ENCODE measurements around the gene GPR146. TPM values are rescaled to one million over a fixed set of nuclear protein-coding genes. Genes with fewer than 3 reads are reported as not detected.
A peak's percentile ranks its signal among the peaks of the same experiment; 100 is the strongest.

The GPR146 gene
- total RNA-seq, 2 donors from 2014 or later = 0.66 to 0.75 TPM

GRCh38 chr7:1090236-1090635 lies 45.9 kb downstream of the GPR146 start:
- no peaks in the 10 kb centered on the region for H3K27me3 ChIP-seq (ENCODE audit: control insufficient read depth, insufficient read depth, low read length, poor library complexity, severe bottlenecking)
- H3K36me3 Mint-ChIP-seq (ENCODE audit: low read depth) = peaks cover 3% of the 10 kb centered on the region
- no peaks in the 10 kb centered on the region for H3K36me3 ChIP-seq (ENCODE audit: control insufficient read depth, insufficient read depth, low read length)
- peaks cover 4% of the 10 kb centered on the region for H3K4me1 ChIP-seq (ENCODE audit: control insufficient read depth, insufficient read depth, low read length)
- no peaks in the 10 kb centered on the region for H3K9me3 Mint-ChIP-seq
- H3K9ac ChIP-seq (ENCODE audit: extremely low read depth, low read length, poor library complexity, severe bottlenecking) = no peak overlapping the region
- H3K9me3 ChIP-seq (ENCODE audit: control insufficient read depth, low read length) = no peaks in the 10 kb centered on the region
- peaks cover 21% of the 10 kb centered on the region for H3K4me1 Mint-ChIP-seq
- WGBS, 2 experiments (ENCODE audit: insufficient coverage in 1 of 2, insufficient read length in 1 of 2) = 95 to 96% methylated on average over 14 to 21 of the region's 21 CpGs
- no peak overlapping the region for H3K27ac Mint-ChIP-seq
- no peak overlapping the region for H3K27ac ChIP-seq (ENCODE audit: low read depth, low read length)
- DNase-seq = no peak
- H3K27me3 Mint-ChIP-seq (ENCODE audit: insufficient read depth) = no peaks in the 10 kb centered on the region
- no peak overlapping the region for H3K4me3 ChIP-seq (ENCODE audit: low read length)
- TF ChIP-seq, protein P1, sequence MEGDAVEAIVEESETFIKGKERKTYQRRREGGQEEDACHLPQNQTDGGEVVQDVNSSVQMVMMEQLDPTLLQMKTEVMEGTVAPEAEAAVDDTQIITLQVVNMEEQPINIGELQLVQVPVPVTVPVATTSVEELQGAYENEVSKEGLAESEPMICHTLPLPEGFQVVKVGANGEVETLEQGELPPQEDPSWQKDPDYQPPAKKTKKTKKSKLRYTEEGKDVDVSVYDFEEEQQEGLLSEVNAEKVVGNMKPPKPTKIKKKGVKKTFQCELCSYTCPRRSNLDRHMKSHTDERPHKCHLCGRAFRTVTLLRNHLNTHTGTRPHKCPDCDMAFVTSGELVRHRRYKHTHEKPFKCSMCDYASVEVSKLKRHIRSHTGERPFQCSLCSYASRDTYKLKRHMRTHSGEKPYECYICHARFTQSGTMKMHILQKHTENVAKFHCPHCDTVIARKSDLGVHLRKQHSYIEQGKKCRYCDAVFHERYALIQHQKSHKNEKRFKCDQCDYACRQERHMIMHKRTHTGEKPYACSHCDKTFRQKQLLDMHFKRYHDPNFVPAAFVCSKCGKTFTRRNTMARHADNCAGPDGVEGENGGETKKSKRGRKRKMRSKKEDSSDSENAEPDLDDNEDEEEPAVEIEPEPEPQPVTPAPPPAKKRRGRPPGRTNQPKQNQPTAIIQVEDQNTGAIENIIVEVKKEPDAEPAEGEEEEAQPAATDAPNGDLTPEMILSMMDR (conservative IDR thresholded peaks at IDR 0.05) = no peak
- no peak overlapping the region for H3K4me3 Mint-ChIP-seq

- whole genome bisulfite sequencing, 2 experiments (ENCODE audit: insufficient coverage in 1 of 2, insufficient read length in 1 of 2) = 93% methylated on average over 21 to 28 of the region's 28 CpGs
- Mint-ChIP-seq H3K9me3 (no peaks in the 10 kb centered on the region), H3K27ac (peak overlapping the region; percentile 66), H3K4me3 (no peak overlapping the region), H3K27me3 (ENCODE audit: insufficient read depth) (no peaks in the 10 kb centered on the region), H3K36me3 (ENCODE audit: low read depth) (peaks cover 3% of the 10 kb centered on the region), H3K4me1 (peaks cover 21% of the 10 kb centered on the region)
- Histone ChIP-seq H3K9ac (ENCODE audit: extremely low read depth, low read length, poor library complexity, severe bottlenecking) (no peak overlapping the region), H3K9me3 (ENCODE audit: control insufficient read depth, low read length) (no peaks in the 10 kb centered on the region), H3K4me1 (ENCODE audit: control insufficient read depth, insufficient read depth, low read length) (peaks cover 4% of the 10 kb centered on the region), H3K4me3 (ENCODE audit: low read length) (no peak overlapping the region), H3K27me3 (ENCODE audit: control insufficient read depth, insufficient read depth, low read length, poor library complexity, severe bottlenecking) (no peaks in the 10 kb centered on the region), H3K36me3 (ENCODE audit: control insufficient read depth, insufficient read depth, low read length) (no peaks in the 10 kb centered on the region), H3K27ac (ENCODE audit: low read depth, low read length) (no peak overlapping the region)
- DNase-seq = no peak
- TF ChIP-seq, protein P1 (conservative IDR thresholded peaks at IDR 0.05) = no peak
These were observed 46.6 kb downstream of the GPR146 start for GRCh38 chr7:1090686-1091643.

GRCh38 chr7:1091644-1092027 lies 47.3 kb downstream of the GPR146 start:
- H3K4me3 Mint-ChIP-seq = no peak overlapping the region
- no peak for DNase-seq
- no peak overlapping the region for H3K9ac ChIP-seq (ENCODE audit: extremely low read depth, low read length, poor library complexity, severe bottlenecking)
- H3K27ac ChIP-seq (ENCODE audit: low read depth, low read length) = no peak overlapping the region
- H3K4me1 ChIP-seq (ENCODE audit: control insufficient read depth, insufficient read depth, low read length) = peaks cover 5% of the 10 kb centered on the region
- no peak overlapping the region for H3K27ac Mint-ChIP-seq
- H3K36me3 Mint-ChIP-seq (ENCODE audit: low read depth) = peaks cover 3% of the 10 kb centered on the region
- H3K36me3 ChIP-seq (ENCODE audit: control insufficient read depth, insufficient read depth, low read length) = no peaks in the 10 kb centered on the region
- no peaks in the 10 kb centered on the region for H3K27me3 Mint-ChIP-seq (ENCODE audit: insufficient read depth)
- 95 to 99% methylated on average over 14 to 18 of the region's 18 CpGs for WGBS, 2 experiments (ENCODE audit: insufficient coverage in 1 of 2, insufficient read length in 1 of 2)
- H3K9me3 Mint-ChIP-seq = no peaks in the 10 kb centered on the region
- no peak overlapping the region for H3K4me3 ChIP-seq (ENCODE audit: low read length)
- H3K27me3 ChIP-seq (ENCODE audit: control insufficient read depth, insufficient read depth, low read length, poor library complexity, severe bottlenecking) = no peaks in the 10 kb centered on the region
- TF ChIP-seq, protein P1 (conservative IDR thresholded peaks at IDR 0.05) = no peak
- no peaks in the 10 kb centered on the region for H3K9me3 ChIP-seq (ENCODE audit: control insufficient read depth, low read length)
- peaks cover 21% of the 10 kb centered on the region for H3K4me1 Mint-ChIP-seq
